HepG2 (cell line): ENCODE measurements around the gene CYB5A. TPM values are rescaled to one million over a fixed set of nuclear protein-coding genes. Genes with fewer than 3 reads are reported as not detected.

Source experiments
- ELF4 ChIP-seq: sonication (generic); formaldehyde crosslinking; IDR thresholded peaks from 2 replicates; pipeline ENCODE4 v1.5.0; 2020; ENCODE audit warnings: missing genetic modification reagents, mild to moderate bottlenecking, moderate library complexity, borderline replicate concordance
- KLF13 ChIP-seq: sonication (generic); formaldehyde crosslinking; IDR thresholded peaks from 2 replicates; pipeline ENCODE4 v1.4.0; 2020; ENCODE audit warnings: mild to moderate bottlenecking, missing genetic modification reagents
- RARG ChIP-seq: sonication (generic); formaldehyde crosslinking; IDR thresholded peaks from 2 replicates; pipeline ENCODE4 v1.4.0; 2020; ENCODE audit warnings: low read depth, mild to moderate bottlenecking, missing genetic modification reagents
- SKI ChIP-seq: fragments of 450-650 bp; IDR thresholded peaks from one replicate; pipeline ENCODE4 v1.6.1; 2018; ENCODE audit warnings: mild to moderate bottlenecking; ENCODE audit not compliant: partially characterized antibody
- SRSF9 ChIP-seq: fragments of 200-400 bp; formaldehyde crosslinking; IDR thresholded peaks from 2 replicates; pipeline ENCODE4 v1.6.1; 2018; ENCODE audit warnings: borderline replicate concordance, mild to moderate bottlenecking, low read depth, low read length; ENCODE audit not compliant: insufficient read depth, poor library complexity, severe bottlenecking
- TBX2 ChIP-seq: sonication (generic); formaldehyde crosslinking; IDR thresholded peaks from 2 replicates; pipeline ENCODE4 v1.5.0; 2020; ENCODE audit warnings: missing genetic modification reagents, mild to moderate bottlenecking, borderline replicate concordance
- TBX3 ChIP-seq: fragments of 450-650 bp; IDR thresholded peaks from 2 replicates; pipeline ENCODE4 v1.6.1; 2017; ENCODE audit warnings: antibody characterized with exemption, mild to moderate bottlenecking, inconsistent platforms, borderline replicate concordance
- ZNF251 ChIP-seq: sonication (generic); formaldehyde crosslinking; IDR thresholded peaks from 2 replicates; pipeline ENCODE4 v1.9.0; 2021; ENCODE audit warnings: mild to moderate bottlenecking, missing genetic modification reagents
- ZNF350 ChIP-seq: sonication (generic); formaldehyde crosslinking; IDR thresholded peaks from 2 replicates; pipeline ENCODE4 v1.4.0; 2020; ENCODE audit warnings: mild to moderate bottlenecking, low read depth, missing genetic modification reagents, borderline replicate concordance
- ZNF564 ChIP-seq: sonication (generic); formaldehyde crosslinking; IDR thresholded peaks from 2 replicates; pipeline ENCODE4 v1.8.1; 2023; ENCODE audit warnings: mild to moderate bottlenecking, missing genetic modification reagents
- ZNF674 ChIP-seq: sonication (generic); formaldehyde crosslinking; IDR thresholded peaks from 2 replicates; pipeline ENCODE4 v1.5.0; 2020; ENCODE audit warnings: low read depth, mild to moderate bottlenecking, missing genetic modification reagents
- polyA plus RNA-seq, 8 experiments: library from polyadenylated mRNA; depleted of rRNA in 3 of 8; stranded (reverse) in 7 of 8; unstranded in 1 of 8; fragments of >200 nt; fragmentation: Illumina TruSeq in 4 of 8; extraction: Trizol in 4 of 8; gene quantifications; 2 replicates each; pipeline versions ENCODE4 v1.2.1 to v1.2.3, GENCODE V29; 2011 to 2016; ENCODE audit warnings: low read depth in 4 of 8, missing spikeins in 1 of 8, mixed read lengths in 1 of 8; ENCODE audit not compliant: insufficient read depth in 1 of 8
- total RNA-seq, 5 experiments: library from RNA; depleted of rRNA; stranded (reverse); fragments of >200 nt; fragmentation: Illumina TruSeq; extraction: Trizol; gene quantifications; 2 replicates each; pipeline ENCODE4 v1.2.3, GENCODE V29; 2016; ENCODE audit warnings: low read depth in 1 of 5
- TF ChIP-seq, protein P1 (sequence below): sonication (generic); formaldehyde crosslinking; IDR thresholded peaks from 2 replicates; pipeline ENCODE4 v1.5.0; 2020; ENCODE audit warnings: mild to moderate bottlenecking, missing genetic modification reagents, borderline replicate concordance
- TF ChIP-seq, protein P2 (sequence below): sonication (generic); formaldehyde crosslinking; IDR thresholded peaks from 2 replicates; pipeline ENCODE4 v1.4.0; 2020; ENCODE audit warnings: mild to moderate bottlenecking, missing genetic modification reagents
- TF ChIP-seq, protein P3 (sequence below): sonication (generic); formaldehyde crosslinking; IDR thresholded peaks from 2 replicates; pipeline ENCODE4 v1.4.0; 2020; ENCODE audit warnings: missing genetic modification reagents, borderline replicate concordance
- TF ChIP-seq, protein P4 (sequence below): sonication (generic); formaldehyde crosslinking; conservative IDR thresholded peaks from 2 replicates; pipeline ENCODE4 v1.4.0; 2020; ENCODE audit warnings: missing genetic modification reagents

The CYB5A gene
- total and polyA plus RNA-seq, 2 of the 13 experiments (the other 11 are each of a cell fraction or from before 2014, with no cell fraction given) = 215 to 356 TPM

DNA sequence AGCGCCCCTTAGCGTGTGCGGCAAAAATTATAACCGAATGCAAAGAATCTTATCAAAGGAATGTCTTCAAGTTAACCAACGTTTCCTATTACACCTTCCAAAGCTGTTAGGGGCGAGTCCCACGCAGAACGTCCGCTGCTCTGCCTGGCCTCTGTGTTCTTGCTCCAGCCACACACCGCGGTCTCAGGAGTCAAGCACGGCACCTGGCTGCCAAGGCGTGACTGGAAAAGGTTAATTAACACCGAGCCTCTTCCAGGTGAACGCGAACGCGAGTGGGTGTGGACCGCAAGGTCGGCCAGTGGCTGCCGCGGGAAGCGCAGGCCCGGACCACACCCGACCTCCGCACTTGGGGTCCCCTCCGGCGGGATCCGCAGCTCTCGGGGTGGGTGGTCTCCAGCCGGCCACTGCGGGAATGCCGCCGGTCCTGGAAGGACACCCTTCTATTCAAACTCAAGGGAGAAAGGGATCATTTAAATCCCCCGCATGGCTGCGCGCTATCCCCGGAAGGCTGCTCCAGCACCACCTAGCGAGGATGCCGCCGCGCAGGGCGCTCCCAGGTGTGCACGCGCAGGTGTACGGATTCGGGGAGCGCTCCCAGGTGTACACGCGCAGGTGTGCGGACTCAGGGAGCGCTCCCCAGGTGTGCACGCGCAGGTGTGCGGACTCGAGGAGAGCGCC, 830 bp downstream of the CYB5A start (continued):
- TF ChIP-seq, protein P1, sequence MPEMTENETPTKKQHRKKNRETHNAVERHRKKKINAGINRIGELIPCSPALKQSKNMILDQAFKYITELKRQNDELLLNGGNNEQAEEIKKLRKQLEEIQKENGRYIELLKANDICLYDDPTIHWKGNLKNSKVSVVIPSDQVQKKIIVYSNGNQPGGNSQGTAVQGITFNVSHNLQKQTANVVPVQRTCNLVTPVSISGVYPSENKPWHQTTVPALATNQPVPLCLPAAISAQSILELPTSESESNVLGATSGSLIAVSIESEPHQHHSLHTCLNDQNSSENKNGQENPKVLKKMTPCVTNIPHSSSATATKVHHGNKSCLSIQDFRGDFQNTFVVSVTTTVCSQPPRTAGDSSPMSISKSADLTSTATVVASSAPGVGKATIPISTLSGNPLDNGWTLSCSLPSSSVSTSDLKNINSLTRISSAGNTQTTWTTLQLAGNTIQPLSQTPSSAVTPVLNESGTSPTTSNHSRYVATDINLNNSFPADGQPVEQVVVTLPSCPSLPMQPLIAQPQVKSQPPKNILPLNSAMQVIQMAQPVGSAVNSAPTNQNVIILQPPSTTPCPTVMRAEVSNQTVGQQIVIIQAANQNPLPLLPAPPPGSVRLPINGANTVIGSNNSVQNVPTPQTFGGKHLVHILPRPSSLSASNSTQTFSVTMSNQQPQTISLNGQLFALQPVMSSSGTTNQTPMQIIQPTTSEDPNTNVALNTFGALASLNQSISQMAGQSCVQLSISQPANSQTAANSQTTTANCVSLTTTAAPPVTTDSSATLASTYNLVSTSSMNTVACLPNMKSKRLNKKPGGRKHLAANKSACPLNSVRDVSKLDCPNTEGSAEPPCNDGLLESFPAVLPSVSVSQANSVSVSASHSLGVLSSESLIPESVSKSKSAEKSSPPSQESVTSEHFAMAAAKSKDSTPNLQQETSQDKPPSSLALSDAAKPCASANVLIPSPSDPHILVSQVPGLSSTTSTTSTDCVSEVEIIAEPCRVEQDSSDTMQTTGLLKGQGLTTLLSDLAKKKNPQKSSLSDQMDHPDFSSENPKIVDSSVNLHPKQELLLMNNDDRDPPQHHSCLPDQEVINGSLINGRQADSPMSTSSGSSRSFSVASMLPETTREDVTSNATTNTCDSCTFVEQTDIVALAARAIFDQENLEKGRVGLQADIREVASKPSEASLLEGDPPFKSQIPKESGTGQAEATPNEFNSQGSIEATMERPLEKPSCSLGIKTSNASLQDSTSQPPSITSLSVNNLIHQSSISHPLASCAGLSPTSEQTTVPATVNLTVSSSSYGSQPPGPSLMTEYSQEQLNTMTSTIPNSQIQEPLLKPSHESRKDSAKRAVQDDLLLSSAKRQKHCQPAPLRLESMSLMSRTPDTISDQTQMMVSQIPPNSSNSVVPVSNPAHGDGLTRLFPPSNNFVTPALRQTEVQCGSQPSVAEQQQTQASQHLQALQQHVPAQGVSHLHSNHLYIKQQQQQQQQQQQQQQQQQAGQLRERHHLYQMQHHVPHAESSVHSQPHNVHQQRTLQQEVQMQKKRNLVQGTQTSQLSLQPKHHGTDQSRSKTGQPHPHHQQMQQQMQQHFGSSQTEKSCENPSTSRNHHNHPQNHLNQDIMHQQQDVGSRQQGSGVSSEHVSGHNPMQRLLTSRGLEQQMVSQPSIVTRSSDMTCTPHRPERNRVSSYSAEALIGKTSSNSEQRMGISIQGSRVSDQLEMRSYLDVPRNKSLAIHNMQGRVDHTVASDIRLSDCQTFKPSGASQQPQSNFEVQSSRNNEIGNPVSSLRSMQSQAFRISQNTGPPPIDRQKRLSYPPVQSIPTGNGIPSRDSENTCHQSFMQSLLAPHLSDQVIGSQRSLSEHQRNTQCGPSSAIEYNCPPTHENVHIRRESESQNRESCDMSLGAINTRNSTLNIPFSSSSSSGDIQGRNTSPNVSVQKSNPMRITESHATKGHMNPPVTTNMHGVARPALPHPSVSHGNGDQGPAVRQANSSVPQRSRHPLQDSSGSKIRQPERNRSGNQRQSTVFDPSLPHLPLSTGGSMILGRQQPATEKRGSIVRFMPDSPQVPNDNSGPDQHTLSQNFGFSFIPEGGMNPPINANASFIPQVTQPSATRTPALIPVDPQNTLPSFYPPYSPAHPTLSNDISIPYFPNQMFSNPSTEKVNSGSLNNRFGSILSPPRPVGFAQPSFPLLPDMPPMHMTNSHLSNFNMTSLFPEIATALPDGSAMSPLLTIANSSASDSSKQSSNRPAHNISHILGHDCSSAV (CRISPR knock-in tag) = no peak
- TF ChIP-seq ZNF251 (CRISPR knock-in tag) (no peak), SKI (no peak), TBX2 (CRISPR knock-in tag) (peak; percentile 69), SRSF9 (no peak), ELF4 (CRISPR knock-in tag) (0 out of 2 replicates have a peak, but pooled peaks have one; percentile 51), ZNF564 (0 out of 2 replicates have a peak, but pooled peaks have one; percentile 31), ZNF350 (no peak), TBX3 (no peak), RARG (CRISPR knock-in tag) (no peak), ZNF674 (CRISPR knock-in tag) (no peak), KLF13 (no peak)
- TF ChIP-seq, protein P2, sequence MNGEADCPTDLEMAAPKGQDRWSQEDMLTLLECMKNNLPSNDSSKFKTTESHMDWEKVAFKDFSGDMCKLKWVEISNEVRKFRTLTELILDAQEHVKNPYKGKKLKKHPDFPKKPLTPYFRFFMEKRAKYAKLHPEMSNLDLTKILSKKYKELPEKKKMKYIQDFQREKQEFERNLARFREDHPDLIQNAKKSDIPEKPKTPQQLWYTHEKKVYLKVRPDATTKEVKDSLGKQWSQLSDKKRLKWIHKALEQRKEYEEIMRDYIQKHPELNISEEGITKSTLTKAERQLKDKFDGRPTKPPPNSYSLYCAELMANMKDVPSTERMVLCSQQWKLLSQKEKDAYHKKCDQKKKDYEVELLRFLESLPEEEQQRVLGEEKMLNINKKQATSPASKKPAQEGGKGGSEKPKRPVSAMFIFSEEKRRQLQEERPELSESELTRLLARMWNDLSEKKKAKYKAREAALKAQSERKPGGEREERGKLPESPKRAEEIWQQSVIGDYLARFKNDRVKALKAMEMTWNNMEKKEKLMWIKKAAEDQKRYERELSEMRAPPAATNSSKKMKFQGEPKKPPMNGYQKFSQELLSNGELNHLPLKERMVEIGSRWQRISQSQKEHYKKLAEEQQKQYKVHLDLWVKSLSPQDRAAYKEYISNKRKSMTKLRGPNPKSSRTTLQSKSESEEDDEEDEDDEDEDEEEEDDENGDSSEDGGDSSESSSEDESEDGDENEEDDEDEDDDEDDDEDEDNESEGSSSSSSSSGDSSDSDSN (CRISPR knock-in tag) = no peak; the same call in 1 of the 2 replicates
- TF ChIP-seq, protein P3, sequence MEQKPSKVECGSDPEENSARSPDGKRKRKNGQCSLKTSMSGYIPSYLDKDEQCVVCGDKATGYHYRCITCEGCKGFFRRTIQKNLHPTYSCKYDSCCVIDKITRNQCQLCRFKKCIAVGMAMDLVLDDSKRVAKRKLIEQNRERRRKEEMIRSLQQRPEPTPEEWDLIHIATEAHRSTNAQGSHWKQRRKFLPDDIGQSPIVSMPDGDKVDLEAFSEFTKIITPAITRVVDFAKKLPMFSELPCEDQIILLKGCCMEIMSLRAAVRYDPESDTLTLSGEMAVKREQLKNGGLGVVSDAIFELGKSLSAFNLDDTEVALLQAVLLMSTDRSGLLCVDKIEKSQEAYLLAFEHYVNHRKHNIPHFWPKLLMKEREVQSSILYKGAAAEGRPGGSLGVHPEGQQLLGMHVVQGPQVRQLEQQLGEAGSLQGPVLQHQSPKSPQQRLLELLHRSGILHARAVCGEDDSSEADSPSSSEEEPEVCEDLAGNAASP (CRISPR knock-in tag) = peak; percentile 10; the same call in 1 of the 2 replicates
- TF ChIP-seq, protein P4, sequence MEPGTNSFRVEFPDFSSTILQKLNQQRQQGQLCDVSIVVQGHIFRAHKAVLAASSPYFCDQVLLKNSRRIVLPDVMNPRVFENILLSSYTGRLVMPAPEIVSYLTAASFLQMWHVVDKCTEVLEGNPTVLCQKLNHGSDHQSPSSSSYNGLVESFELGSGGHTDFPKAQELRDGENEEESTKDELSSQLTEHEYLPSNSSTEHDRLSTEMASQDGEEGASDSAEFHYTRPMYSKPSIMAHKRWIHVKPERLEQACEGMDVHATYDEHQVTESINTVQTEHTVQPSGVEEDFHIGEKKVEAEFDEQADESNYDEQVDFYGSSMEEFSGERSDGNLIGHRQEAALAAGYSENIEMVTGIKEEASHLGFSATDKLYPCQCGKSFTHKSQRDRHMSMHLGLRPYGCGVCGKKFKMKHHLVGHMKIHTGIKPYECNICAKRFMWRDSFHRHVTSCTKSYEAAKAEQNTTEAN (CRISPR knock-in tag) = peak; percentile 63; the same call in 1 of the 2 replicates
